HG02623 (cell line): ENCODE measurements around the gene RRAGC.
A peak's percentile ranks its signal among the peaks of the same experiment; 100 is the strongest.

Source experiments
- ATAC-seq: cut with Tn5 transposase; IDR thresholded peaks from one replicate; pipeline ENCODE4 v1.9.1; 2021; ENCODE audit warnings: moderate library complexity; ENCODE audit not compliant: unreplicated experiment

RRAGC gene, protein sequence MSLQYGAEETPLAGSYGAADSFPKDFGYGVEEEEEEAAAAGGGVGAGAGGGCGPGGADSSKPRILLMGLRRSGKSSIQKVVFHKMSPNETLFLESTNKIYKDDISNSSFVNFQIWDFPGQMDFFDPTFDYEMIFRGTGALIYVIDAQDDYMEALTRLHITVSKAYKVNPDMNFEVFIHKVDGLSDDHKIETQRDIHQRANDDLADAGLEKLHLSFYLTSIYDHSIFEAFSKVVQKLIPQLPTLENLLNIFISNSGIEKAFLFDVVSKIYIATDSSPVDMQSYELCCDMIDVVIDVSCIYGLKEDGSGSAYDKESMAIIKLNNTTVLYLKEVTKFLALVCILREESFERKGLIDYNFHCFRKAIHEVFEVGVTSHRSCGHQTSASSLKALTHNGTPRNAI

DNA sequence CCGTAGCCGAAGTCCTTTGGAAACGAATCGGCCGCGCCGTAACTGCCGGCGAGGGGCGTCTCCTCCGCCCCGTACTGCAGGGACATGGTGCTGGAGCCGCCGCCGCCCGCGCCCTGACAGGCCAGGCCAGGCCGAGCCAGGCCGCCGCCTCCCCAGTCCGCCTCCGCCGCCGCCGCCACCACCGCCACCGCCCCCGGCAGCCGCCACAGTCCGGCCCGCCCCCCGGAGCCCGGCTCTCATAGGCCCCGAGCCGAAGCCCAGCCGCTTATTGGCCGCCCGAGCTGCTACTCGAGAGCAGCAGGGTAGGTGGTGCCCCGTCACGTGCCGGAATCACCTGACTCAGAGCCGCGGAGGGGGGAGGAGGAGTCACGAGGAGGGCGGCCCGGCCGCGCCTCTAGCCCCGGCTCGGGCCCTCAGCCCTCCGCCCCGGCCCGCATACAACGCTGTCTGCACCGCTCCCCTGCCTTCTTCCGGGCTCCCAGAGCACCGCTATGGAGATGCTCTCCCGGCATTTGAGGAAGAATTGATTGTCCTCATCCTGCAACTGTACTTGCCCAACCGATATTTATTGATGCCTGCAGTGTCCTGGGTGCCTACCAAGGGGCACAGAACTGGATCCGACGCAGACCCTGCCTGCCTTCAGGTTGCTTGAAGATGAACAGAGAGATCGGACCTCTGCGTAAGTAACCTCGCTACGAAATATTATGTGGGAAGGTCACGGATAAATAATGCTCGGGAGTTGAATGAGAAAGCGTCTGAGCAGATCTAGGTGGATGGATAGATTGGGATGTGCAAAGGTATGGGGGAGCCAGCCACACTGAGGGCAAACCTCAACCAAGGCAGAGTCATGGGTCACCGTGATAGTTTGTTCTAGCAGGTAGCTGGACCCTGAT lies at the start of gene RRAGC:
Gene RRAGC (minus strand): TSS at position 212 of the 893 bp plus-strand sequence. CDS start 126 bp downstream, at position 86.
- peak; percentile 89 for ATAC-seq

DNA sequence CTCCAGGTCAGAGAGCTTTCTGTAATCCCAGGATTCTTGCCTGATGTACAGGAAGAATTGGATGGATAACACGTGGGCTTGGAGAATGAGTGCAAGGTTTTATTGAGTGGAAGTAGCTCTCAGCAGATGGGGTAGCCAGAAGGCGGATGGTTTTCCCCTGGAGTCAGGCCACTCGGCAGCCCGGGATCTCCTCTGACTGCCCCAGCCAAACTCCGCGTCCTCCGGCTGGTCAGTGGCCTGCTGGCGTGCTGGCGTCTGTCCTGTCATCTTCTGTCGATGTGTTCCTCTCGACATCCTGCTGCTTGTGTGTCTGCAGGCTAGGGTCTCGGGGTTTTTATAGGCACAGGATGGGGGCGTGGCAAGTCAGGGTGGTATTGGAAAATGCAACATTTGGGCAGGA lies 49.2 kb upstream of the RRAGC start:
- ATAC-seq: no peak

DNA sequence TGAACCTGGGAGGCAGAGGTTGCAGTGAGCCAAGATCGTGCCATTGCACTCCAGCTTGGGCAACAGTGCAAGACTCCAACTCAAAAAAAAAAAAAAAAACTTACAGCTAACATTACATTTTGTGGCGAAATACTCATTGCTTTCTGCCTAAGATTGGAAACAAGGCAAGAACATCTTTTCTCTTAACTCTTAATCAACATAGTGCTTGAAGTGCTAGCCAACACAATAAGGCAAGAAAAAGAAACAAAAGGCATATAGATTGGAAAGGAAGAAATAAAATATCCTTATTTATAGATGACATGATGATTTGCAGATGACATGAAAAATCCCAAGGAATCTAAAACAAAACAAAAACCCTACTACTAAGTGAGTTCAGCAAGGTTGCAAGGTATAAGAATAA lies 46.4 kb upstream of the RRAGC start:
- ATAC-seq: no peak

DNA sequence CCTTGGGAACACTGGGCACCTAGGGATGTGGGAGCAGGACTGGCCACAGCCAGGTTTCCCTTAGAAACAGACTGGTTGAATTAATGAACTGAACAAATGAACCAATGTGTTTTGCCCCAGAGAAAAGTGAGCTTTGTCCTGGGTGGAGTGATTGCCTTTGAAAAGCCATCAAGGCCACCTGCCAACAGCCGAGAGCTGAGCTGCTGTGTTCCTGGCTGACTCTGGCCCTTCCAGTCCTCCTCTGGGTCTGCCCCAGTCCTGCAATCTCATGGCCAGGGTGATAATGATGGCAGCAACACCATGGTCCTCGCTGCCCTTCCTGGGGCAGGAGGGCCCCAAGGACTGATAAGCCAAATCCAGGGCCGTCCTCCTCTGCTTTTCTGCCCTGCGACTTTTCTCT lies 40.0 kb upstream of the RRAGC start:
- no peak for ATAC-seq

DNA sequence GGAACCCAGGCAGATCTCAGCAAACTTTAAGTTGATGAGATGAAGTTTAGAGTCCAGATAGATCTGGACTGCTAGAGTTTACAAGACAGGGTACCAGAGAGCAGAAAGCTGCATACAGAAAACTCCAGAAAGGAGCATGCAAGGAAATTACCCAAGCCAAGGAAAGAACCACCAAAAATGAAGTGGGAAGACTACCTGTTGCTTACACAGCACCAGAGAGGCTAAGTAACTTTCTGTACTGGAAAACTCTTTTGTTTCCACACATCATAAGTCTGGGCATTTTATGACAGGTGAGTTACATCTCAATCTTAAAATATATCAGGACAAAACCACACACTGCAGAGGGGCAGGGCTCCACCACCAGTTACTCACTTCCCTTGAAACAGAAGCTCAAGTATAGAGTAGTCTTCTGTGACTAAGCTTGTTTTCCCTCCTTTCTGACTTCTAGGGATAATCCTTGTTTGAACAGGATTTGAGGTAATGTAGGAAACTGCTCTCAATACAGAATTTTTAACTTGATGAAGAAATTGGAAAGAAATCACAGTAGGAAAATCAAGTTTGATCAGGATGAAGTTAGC lies 39.2 kb upstream of the RRAGC start:
- ATAC-seq: no peak

DNA sequence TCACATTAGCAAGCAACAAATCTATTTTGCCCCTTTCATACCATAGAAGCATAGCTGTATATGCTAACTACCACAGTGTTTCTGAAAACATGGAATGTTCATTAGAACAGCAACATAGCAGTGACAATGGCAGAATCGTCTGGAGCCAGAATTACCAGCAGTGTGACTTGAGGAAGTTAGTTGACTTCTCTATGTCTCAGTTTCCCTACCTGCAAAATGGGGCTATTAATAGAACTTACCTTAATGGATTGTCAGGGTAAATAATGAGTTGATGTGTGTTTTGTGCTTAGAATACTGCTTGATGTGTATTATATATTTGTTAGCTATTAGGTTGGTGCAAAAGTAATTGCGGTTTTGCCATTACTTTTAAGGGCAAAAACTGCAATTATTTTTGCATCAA lies 36.6 kb upstream of the RRAGC start:
- no peak for ATAC-seq

DNA sequence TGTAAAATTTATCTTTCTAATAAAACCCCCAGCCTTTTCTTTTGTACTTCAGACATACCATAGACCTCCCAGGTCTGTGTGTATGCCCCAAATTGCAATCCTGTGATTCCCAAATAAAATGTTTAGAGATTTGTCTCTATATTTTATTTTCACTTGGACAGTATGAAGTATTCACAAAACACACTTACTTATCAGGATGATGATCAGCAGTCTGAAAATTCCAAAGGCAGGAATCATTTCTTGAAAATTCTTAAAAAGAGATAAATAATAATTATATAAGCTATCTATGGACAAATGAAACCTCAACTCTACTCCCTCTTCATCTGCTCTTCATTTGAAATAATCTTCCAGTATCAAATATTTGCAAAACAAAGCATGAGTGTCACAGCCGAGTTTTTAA lies 33.4 kb upstream of the RRAGC start:
- ATAC-seq: no peak

DNA sequence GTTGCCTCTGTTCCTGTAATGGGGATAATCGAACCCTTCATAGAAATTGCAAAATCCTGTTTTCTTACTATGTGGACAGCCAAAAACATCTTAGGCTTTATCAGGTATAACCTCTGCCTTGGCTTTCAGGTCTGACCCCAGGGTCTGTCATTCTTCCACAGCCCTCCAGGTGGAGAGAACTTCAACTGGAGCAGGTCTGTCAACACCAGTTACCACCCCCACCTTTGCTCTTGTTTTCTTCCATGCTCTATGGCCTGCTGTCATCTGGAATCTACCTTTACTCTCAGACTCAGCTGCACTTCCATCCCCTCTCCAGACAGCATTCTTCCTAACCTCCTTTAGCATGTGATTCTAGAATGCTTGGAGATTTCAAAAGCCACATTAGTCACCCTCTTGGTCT lies 32.2 kb upstream of the RRAGC start:
- ATAC-seq: no peak

DNA sequence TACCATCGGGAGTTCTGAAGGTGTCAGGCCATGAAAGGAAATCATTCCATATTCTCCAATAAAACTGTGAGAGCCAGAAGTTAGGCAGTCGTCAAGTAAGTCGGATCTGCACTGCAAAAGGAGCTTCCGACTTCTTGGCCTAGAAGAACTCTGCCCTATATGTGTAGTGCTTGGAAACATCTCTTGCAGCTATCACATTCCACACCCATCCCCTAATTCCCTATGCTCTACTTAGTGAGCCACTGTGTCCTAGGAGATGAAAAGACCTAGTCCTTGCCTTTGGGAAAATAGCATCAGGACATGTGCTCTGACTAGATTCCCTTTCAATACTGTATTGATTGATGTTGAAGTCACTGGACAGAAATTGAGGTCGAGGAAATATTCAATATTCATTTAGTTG lies 30.0 kb upstream of the RRAGC start:
- no peak for ATAC-seq

DNA sequence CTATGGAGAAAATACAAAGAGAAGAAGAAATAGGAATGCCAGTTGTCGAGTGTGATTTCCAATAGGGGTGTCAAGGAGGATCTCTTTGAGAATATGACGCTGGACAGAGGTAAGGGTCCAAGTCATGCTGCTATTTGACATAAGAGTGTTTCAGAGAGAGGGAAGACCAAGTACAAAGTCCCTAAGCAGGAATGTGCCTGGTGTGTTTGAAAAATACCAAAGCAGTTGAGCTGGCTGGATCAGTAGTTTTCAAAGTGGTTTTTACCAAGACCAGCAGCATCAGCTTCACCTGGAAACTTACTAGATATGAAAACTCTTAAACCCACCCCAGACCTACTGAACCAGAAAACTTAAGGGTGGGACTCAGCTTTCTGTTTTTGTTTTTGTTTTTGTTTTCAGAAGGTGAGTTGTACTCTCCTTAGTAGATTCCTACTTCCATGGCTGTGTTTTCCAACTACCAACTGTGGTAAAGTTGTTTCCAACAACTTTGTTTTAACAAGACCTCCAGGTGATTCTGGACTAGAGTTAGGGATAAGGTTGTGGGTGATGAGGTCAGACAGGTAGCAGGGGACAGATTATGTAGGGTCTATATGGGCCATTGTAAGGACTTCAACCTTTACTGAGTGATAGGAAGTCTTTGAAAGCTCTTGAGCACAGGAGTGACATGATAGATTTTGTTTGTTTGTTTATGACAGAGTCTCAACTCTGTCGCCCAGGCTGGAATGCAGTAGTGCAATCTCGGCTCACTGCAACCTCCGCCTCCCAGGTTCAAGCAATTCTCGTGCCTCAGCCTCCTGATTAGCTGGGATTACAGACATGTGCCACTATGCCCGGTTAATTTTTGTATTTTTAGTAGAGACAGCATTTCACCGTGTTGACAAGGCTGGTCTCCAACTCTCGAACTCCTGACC lies 29.1 kb upstream of the RRAGC start:
- no peak for ATAC-seq

DNA sequence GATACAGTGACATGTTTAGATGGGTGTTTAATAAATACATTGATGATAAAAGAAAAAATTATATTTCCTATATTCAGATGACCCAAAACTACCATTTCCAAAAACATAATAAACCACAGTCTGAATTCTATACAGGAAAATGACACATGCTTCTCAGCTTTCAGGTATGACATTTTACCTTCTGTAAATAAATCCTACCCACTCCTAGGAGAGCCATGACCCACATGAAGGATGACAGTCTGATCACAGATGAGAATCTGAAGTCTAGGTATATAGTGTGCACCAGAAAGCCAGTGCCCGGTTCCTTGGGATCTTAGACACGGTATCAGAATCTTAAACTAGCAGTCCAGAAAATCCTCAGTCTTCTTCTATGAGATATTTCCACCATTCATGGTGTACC lies 25.5 kb upstream of the RRAGC start:
- no peak for ATAC-seq

DNA sequence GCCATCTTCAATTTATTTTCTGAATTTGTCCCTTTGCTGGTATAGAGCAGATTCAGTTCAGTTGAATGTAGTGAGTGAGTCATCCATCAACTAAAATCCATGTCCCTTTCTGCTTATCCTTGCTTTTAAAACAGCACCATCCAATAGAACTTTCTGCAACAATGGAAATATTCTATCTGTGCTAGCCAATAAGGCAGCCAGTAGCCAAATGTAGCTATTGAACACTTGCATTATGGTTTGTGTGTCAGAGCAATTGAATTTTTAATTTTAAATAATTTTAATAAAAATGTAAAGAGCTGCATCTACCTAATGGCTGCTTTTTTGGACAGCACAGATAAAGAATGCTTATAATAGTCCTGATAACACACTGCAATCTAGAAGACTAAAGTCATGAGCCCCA lies 21.9 kb upstream of the RRAGC start, which contains the start of gene GJA9:
Gene GJA9 (minus strand): TSS at position 101 of the 400 bp plus-strand sequence. CDS start 5,489 bp downstream, outside the sequence.
- no peak for ATAC-seq

DNA sequence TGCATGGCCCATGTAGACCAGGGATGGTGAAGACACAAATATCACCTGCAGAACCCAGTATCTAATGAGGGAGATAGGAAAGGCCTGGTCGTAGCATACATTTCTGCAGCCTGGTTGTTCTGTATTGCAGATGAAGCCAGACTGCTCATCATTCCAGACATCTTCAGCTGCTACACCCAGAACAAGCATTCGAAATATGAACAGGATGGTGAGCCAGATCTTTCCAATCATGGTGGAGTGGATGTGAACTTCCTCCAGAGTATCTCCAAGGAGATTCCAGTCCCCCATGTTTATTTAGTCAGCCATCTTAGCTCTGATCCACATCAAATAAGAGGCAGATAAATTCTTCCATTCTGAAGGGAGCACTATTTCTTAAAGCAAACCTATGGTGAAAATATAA lies 16.2 kb upstream of the RRAGC start:
- ATAC-seq: no peak

DNA sequence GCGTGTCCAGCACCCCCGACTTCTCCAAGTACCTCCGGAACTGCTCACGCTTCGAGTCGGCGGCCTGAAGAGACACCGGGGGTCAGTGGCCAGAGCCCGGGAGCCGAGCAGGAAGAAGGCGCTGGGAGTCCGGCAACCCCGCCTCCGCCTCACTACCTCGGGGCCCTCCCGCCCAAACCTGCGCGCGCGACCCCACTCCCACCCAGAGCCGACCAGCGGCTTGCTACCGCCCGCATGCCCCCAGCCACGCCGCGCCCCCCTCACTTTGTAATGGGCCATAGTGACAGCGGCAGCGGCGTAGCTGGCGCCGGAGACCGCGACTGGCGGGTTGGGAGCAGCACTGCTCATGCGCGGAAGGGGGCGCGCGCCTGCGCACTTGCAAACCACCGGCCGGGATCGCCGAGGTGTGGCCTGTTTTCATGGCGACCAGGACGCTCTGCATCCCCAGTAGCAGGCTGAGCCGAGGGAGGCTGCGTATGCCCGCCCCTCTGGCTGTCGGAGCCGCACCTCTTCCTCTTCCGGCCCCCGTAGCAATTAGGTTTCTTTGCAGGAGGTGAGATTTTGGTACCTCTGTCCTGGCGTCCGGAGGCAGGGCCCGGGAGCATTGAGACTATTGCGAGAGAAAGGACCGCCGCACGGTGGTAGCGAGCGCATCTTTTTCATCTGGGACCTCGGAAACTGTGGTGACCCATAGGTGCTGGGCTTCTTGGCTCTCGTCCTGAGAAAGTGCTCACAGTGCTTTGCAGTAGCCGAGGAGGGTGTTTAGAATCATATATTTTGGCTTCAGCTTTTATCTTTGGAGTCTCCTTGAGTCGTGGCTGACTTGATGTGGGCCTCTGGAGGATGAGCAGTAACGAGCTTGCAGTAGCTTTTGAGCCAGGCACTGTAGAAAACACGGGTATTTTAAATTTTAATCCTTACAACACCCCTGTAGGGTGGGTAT lies 13.7 kb upstream of the RRAGC start, which contains the start of gene MYCBP:
Gene MYCBP (minus strand): TSS at position 322 of the 943 bp plus-strand sequence. CDS start 43 bp downstream, at position 279.
- ATAC-seq: peak; percentile 97

DNA sequence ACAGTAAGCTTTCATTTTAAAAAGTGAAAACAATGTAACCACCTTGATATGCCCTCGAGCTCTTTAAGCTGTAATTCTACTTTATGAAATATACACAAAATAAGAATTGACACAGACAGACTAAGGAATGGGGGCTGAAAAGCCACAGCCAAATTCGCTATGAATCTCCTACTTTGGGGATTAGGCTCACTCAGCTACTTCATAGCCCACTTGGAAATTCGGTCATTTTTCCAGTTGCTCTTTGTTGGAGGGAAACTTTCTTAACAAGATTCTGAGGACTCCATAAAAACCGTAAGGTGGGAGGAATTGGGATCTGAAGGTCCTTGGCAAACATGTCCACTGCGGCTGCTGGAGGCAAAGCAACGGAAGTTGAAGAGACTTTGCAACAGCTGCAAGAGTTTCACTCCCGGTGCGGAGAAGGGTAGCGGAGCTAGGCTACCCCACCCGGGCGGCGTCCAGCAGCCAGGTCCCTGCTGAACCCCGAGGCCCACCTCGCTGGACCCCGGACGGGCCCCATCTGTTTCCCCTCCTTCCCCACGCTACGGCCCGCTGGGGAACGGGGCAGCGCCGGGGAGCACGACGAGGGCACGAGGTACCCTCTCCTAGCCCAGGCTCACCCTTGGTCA lies 12.9 kb upstream of the RRAGC start:
- ATAC-seq: peak; percentile 12

DNA sequence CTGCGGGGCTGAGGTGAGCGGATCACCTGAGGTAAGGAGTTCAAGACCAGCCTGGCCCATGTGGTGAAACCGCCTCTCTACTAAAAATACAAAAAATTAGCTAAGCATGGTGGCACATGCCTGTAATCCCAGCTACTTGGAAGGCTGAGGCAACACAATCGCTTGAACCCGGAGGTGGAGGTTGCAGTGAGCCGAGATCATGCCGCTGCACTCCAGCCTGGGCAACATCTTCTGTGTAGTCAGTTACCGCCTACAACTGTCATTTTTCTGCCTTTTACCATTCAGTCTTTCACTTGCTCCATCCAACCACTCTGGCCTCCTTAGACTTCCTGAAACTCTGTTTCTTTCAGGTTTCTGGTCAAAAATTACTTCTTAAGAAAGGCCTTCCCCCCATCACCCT lies 11.4 kb upstream of the RRAGC start:
- no peak for ATAC-seq

DNA sequence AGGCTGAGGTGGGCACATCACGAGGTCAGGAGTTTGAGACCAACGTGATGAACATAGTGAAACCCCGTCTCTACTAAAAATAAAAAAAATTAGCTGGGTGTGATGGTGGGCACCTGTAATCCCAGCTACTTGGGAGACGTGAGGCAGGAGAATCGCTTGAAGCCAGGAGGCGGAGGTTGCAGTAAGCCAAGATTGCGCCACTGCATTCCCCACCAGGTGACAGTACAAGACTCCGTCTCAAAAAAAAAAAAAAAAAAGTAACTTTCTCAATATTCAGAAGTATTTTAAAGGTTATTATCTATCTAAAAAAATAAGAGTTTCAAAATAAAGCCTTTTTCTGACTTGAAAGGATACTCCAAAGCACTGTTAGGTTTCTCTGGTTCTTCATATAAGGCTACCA lies 7.6 kb upstream of the RRAGC start:
- ATAC-seq: no peak

DNA sequence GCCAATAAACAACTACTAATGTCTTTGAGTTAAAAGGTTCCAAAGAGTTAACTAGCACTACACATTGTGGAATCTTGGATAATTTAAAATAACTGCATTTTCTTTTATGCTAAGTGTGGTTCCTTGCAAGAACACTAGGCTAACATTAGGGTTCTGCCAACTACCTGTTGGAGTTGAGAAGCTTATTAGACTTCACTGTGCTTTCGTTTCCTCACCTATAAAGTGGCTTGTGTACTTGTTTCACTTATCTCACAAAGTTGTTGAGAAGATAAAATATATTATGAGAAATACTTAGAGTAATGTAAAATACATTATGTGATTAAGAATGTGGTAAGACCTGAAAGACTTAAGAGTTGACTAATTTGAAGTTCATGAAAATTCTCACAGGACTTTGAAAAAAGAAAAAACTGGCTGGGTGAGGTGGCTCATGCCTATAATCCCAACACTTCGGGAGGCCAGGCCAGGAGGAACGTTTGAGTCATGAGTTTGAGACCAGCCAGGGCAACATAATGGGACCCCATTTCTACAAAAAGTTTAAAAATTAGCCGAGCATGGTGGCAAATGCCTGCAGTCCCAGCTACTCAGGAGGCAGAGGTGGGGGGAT lies 5.6 kb upstream of the RRAGC start:
- no peak for ATAC-seq

DNA sequence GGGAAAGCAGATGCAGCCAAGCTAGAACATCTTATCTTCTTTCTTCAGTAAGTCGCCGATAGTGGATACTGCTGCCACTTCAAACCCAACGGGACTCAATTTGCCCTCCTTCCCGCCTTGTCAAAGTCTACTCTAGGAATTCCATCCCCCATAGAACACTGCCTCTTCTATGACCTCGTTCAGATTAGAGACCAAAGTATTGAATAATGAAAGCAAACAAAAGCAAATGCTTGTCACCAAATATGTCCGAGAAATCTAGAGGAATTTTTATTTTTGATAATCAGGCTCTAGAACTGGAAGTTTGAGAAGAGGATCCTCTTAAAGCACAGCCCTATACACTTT lies 853 bp upstream of the RRAGC start:
- no peak for ATAC-seq
